Omental fat pad (tissue), 4 donors: Measurements from ENCODE around the gene CCDC88A. TPM values are rescaled to one million over a fixed set of nuclear protein-coding genes. Genes with fewer than 3 reads are reported as not detected.

Experiments used
- ATAC-seq: fragments of 150-250 bp; one replicate; pipeline ENCODE4 v1.9.1; 2016; ENCODE audit warnings: mild to moderate bottlenecking, moderate library complexity; ENCODE audit not compliant: low FRiP score
- DNase-seq: peaks from one replicate; pipeline ENCODE4 v3.0.0-alpha.2; 2019; ENCODE audit warnings: low spot score
- total RNA-seq, 4 donors: library from RNA; depleted of rRNA; stranded (reverse); fragments of >200 nt; gene quantifications; one replicate each; pipeline ENCODE4 v1.1.0, GENCODE V29; 2016
- TF ChIP-seq, protein P1 (sequence below), 3 donors: fragments of 450-650 bp; IDR thresholded peaks; one replicate each; pipeline ENCODE4 v1.5.1; 2016 to 2017; ENCODE audit warnings: antibody characterized with exemption in 3 of 3, mild to moderate bottlenecking in 3 of 3, moderate library complexity in 2 of 3

The CCDC88A gene
- total RNA-seq, 4 donors from 2014 or later = 38.0 to 141 (median 64.3) TPM

GRCh38 chr2:55334728-55335127 is 84.9 kb downstream of the CCDC88A start:
- no peak for ATAC-seq
- no peak for DNase-seq
- TF ChIP-seq, protein P1, sequence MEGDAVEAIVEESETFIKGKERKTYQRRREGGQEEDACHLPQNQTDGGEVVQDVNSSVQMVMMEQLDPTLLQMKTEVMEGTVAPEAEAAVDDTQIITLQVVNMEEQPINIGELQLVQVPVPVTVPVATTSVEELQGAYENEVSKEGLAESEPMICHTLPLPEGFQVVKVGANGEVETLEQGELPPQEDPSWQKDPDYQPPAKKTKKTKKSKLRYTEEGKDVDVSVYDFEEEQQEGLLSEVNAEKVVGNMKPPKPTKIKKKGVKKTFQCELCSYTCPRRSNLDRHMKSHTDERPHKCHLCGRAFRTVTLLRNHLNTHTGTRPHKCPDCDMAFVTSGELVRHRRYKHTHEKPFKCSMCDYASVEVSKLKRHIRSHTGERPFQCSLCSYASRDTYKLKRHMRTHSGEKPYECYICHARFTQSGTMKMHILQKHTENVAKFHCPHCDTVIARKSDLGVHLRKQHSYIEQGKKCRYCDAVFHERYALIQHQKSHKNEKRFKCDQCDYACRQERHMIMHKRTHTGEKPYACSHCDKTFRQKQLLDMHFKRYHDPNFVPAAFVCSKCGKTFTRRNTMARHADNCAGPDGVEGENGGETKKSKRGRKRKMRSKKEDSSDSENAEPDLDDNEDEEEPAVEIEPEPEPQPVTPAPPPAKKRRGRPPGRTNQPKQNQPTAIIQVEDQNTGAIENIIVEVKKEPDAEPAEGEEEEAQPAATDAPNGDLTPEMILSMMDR (IDR thresholded peaks at IDR 0.05) = no peak

DNA sequence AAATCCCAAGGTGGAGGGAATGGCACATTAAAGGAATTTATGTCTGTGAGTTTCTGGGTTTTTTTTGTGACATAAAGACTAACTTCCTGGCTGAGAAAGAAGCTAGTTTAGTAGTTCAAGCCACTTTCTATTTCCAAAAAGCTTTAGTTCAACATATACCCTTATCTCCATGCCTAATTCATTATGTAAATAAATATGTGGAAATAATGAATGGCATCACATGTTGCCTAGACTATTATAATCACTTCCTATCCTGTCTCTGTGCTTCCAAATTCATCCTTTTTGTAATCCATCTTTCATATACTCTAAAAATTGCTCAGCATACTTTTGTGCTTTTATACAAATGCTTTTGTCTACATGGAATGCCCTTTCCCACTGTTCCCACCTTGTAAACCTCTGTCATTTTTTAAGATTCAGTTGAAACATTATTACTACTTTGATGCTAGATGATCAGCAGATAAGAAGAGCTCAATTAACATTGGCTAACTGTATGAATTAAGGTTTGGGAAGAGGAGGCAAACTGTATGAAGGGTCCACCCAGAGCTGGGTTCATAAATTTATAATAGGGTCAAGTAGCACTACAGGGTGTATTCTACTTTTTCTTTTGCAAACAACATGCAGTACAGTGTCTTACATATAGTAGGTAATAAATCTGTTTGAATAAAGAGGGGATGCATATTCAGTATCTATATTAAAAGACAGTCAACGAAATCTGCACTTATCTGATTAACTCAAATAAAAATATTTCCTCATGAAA is 88.9 kb downstream of the CCDC88A start:
- no peak for ATAC-seq
- no peak for DNase-seq
- TF ChIP-seq, protein P1 (IDR thresholded peaks at IDR 0.05) = no peak

DNA sequence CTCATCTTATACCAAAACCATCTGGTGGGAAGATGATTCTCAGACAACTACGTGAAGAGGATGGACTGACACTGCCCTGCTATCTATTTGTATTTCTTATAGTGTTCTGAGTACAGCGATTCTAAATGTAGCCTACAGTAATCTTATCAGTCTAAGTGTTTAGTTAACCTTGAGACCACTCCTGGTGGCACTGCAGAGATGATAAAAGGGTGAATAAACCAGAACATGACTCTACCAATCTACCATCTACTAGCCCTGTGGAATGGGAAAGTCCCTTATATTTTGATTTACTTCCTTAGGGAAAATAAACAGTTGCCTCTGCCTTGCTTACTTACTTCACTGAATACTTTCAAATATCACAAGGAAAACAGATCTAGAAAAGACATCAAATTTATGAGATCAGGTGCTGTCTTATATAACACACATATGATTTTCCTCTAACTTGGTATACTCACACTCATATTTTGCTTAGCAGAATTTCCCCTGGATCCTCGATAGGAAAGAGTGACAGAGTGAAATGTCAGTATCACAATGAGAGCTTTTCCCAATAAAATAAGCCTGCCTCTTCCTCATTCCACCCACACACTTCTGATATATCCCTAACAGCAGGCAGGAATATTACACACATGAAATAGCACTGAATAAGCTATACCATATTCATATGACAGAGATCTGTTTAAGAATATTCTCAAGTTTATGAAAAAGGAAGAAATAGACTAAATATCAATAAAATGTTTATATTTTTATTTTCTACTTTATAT is 92.0 kb downstream of the CCDC88A start:
- DNase-seq (no peak), ATAC-seq (no peak)
- TF ChIP-seq, protein P1 (IDR thresholded peaks at IDR 0.05) = no peak

DNA sequence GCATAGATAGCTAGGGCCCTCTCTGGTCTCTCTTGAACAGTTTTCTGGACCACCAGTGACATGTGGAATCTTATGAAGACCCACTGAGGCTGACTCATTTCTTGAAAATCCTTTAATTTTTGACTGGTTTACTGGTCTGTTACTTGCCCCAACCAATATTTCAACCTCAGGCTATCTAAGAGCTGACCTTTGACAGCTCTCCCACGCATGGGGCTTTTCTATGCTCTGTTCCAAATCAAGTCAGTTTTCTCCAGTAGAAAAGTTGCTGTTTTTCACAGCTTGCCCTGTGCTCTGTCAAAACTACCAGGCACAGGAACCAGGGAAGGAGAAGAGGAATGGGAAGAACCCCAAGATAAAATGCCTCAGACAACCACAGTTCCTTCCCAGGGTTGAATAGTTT is 104.7 kb downstream of the CCDC88A start:
- TF ChIP-seq, protein P1 (IDR thresholded peaks at IDR 0.05) = no peak
- ATAC-seq (no peak), DNase-seq (no peak)

GRCh38 chr2:55311444-55311870 is 108.2 kb downstream of the CCDC88A start:
- no peak for ATAC-seq
- DNase-seq = no peak
- TF ChIP-seq, protein P1 (IDR thresholded peaks at IDR 0.05) = no peak

GRCh38 chr2:55309446-55309845 is 110.2 kb downstream of the CCDC88A start:
- ATAC-seq = no peak
- DNase-seq = no peak
- TF ChIP-seq, protein P1 (IDR thresholded peaks at IDR 0.05) = no peak
